Measurements from ENCODE around the gene SNORC. TPM values are rescaled to one million over a fixed set of nuclear protein-coding genes. Genes with fewer than 3 reads are reported as not detected.

Gene SNORC
- total RNA-seq, 1 experiment from 2014 or later: 3.4 TPM

DNA sequence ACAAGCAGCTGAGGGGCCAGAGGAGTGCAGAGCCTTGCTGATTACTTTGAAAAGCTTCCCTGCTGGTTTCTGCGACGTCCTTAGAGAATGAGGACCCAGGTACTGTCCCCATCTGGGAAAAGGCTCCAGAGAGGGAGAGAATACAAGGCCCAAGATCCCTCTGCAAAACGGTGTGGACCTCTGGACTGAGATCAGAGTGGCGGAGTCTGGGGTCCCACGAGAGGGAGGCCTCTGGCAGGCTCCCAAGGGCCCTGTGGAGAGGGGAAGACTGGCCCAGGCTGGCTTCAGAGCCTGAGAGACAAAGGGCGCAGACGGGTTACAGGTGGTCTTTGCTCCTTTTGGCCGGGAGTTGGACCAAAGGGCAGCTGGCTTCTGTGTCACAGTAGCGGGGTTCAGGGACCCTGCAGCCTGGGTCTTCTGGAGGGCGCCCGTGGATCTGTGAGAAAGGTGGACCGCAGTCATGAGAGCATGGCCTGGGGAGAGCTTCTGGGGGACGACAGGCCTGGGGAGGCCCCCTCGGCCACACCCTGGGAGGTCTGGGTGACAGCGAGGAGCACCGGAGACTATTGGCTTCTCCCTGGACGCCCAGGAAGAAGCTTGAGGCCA lies 805 bp downstream of the SNORC start:
- H3K9me3 Mint-ChIP-seq: no peaks in the 10 kb centered on the region
- no peak overlapping the region for H3K27ac Mint-ChIP-seq
- TF ChIP-seq ATF2 (CRISPR knock-in tag; IDR thresholded peaks at IDR 0.05; ENCODE audit: borderline replicate concordance, low read depth) (no peak), FOXP4 (CRISPR knock-in tag; IDR thresholded peaks at IDR 0.05) (no peak), RELA (CRISPR knock-in tag; IDR thresholded peaks at IDR 0.05; ENCODE audit: borderline replicate concordance) (no peak), RORB (CRISPR knock-in tag; IDR thresholded peaks at IDR 0.05) (no peak), TCF7 (CRISPR knock-in tag; IDR thresholded peaks at IDR 0.05; ENCODE audit: low read depth) (no peak), NFYB (CRISPR knock-in tag; conservative IDR thresholded peaks at IDR 0.05; ENCODE audit: low read depth) (no peak), ATF3 (CRISPR knock-in tag; conservative IDR thresholded peaks at IDR 0.05) (no peak)
- no peak for ATAC-seq
- no peak for DNase-seq (ENCODE audit: low spot score)
- no peaks in the 10 kb centered on the region for H3K36me3 Mint-ChIP-seq
- H3K27me3 Mint-ChIP-seq (ENCODE audit: low read depth): peaks cover 9% of the 10 kb centered on the region
- peaks cover 4% of the 10 kb centered on the region; the same call in 1 of the 2 replicates for H3K4me1 Mint-ChIP-seq
- CTCF ChIA-PET: interaction anchor here (2.8 kb wide), 1 partner anchor 16 kb away, joined by 9 read pairs; no protein-coding TSS in a partner anchor
- POLR2A ChIA-PET: no interaction called here
- H3K4me3 Mint-ChIP-seq: no peak overlapping the region

DNA sequence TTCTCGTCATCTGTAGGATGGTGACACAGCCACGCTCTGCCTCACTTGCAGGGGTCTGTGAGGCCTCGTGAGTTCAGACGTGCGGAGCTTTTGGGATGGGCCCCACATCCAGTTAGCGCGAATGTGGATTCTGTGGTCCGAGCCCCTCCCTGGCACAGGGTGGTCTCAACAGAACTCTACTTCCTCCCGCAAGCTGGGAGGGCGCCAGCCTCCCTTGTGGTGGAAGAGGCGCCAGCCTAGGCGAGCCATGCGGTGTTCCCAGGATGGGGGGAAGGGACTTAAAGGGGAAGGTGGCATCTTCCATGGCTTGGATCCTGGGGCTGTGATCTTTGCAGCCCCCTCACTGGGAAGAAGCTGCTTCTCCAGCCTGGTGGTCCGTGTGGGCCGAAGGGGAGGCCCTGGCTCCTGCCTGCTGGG lies 1.4 kb downstream of the SNORC start:
- ATAC-seq (no peak), DNase-seq (ENCODE audit: low spot score) (no peak)
- Mint-ChIP-seq H3K27me3 (ENCODE audit: low read depth) (peaks cover 9% of the 10 kb centered on the region), H3K9me3 (no peaks in the 10 kb centered on the region), H3K4me1 (peaks cover 4% of the 10 kb centered on the region; the same call in 1 of the 2 replicates), H3K27ac (no peak overlapping the region), H3K36me3 (no peaks in the 10 kb centered on the region), H3K4me3 (no peak overlapping the region)
- no peak for TF ChIP-seq MYBL2 (CRISPR knock-in tag; IDR thresholded peaks at IDR 0.05)
- TF ChIP-seq IRF2 (CRISPR knock-in tag; IDR thresholded peaks at IDR 0.05; ENCODE audit: borderline replicate concordance, low read depth): no peak
- peak; percentile 7; the same call in 1 of the 2 replicates for TF ChIP-seq GABPB1 (CRISPR knock-in tag; IDR thresholded peaks at IDR 0.05)
- no peak for TF ChIP-seq FOXJ3 (CRISPR knock-in tag; IDR thresholded peaks at IDR 0.05; ENCODE audit: borderline replicate concordance)
- TF ChIP-seq ATF1 (CRISPR knock-in tag; IDR thresholded peaks at IDR 0.05): no peak
- TF ChIP-seq, protein P1, sequence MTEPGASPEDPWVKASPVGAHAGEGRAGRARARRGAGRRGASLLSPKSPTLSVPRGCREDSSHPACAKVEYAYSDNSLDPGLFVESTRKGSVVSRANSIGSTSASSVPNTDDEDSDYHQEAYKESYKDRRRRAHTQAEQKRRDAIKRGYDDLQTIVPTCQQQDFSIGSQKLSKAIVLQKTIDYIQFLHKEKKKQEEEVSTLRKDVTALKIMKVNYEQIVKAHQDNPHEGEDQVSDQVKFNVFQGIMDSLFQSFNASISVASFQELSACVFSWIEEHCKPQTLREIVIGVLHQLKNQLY (CRISPR knock-in tag; IDR thresholded peaks at IDR 0.05): no peak
- TF ChIP-seq NR2C2 (CRISPR knock-in tag; IDR thresholded peaks at IDR 0.05): no peak
- ChIA-PET POLR2A (interaction anchor here (0.5 kb wide), 1 partner anchor 197 kb away, joined by 3 read pairs; no protein-coding TSS in a partner anchor), CTCF (no interaction called here)

GRCh38 chr2:232871835-232872736 lies 2.0 kb downstream of the SNORC start:
- Mint-ChIP-seq H3K36me3 (no peaks in the 10 kb centered on the region), H3K27ac (no peak overlapping the region), H3K9me3 (no peaks in the 10 kb centered on the region), H3K27me3 (ENCODE audit: low read depth) (peaks cover 11% of the 10 kb centered on the region), H3K4me3 (no peak overlapping the region), H3K4me1 (peaks cover 4% of the 10 kb centered on the region; the same call in 1 of the 2 replicates)
- DNase-seq (ENCODE audit: low spot score) (no peak), ATAC-seq (no peak)
- TF ChIP-seq, protein P2, sequence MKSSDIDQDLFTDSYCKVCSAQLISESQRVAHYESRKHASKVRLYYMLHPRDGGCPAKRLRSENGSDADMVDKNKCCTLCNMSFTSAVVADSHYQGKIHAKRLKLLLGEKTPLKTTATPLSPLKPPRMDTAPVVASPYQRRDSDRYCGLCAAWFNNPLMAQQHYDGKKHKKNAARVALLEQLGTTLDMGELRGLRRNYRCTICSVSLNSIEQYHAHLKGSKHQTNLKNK (CRISPR knock-in tag; IDR thresholded peaks at IDR 0.05): no peak
- TF ChIP-seq GABPB1 (CRISPR knock-in tag; IDR thresholded peaks at IDR 0.05): peak; percentile 42
- ChIA-PET POLR2A (interaction anchor here (0.5 kb wide), 1 partner anchor 196 kb away, joined by 3 read pairs; no protein-coding TSS in a partner anchor), CTCF (interaction anchor here (1.0 kb wide), 1 partner anchor 15 kb away, joined by 5 read pairs; no protein-coding TSS in a partner anchor)
